ENCODE results near the gene MANF.
"Not testable (repeated sequence)": the region's sequence is repeated elsewhere in the genome, so short reads cannot be mapped to it uniquely, and the experiment has no call there.

The MANF gene

GRCh38 chr3:51373658-51374421, 11.3 kb upstream of the MANF start:
- no peak for DNase-seq

GRCh38 chr3:51374456-51374855, 10.6 kb upstream of the MANF start:
- no peak for DNase-seq

GRCh38 chr3:51375136-51375535, 10.0 kb upstream of the MANF start:
- DNase-seq: no peak

GRCh38 chr3:51375571-51375970, 9.5 kb upstream of the MANF start:
- DNase-seq: no peak

GRCh38 chr3:51378065-51378464, 7.0 kb upstream of the MANF start:
- DNase-seq: no peak

GRCh38 chr3:51378726-51379125, 6.4 kb upstream of the MANF start:
- DNase-seq: no peak

- DNase-seq: no peak
Observed at GRCh38 chr3:51379301-51379700, 5.8 kb upstream of the MANF start.

GRCh38 chr3:51379746-51380455, 5.2 kb upstream of the MANF start:
- no peak for DNase-seq

- no peak for DNase-seq
Observed at GRCh38 chr3:51380601-51381332, 4.3 kb upstream of the MANF start.

- no peak for DNase-seq
Observed at GRCh38 chr3:51381333-51381705, 3.8 kb upstream of the MANF start.

- no peak for DNase-seq
Observed at GRCh38 chr3:51382076-51382745, 2.9 kb upstream of the MANF start.

- DNase-seq: no peak
Observed at GRCh38 chr3:51382947-51383578, 2.0 kb upstream of the MANF start.

GRCh38 chr3:51384055-51384725, 901 bp upstream of the MANF start:
- DNase-seq: no peak

- no peak for DNase-seq
Observed at GRCh38 chr3:51385621-51386091, 565 bp downstream of the MANF start.

GRCh38 chr3:51386159-51386851, 1.2 kb downstream of the MANF start:
- no peak for DNase-seq

GRCh38 chr3:51386852-51387229, 1.8 kb downstream of the MANF start:
- no peak for DNase-seq

- not testable (repeated sequence) for DNase-seq
Observed at GRCh38 chr3:51387281-51387680, 2.2 kb downstream of the MANF start.

GRCh38 chr3:51388286-51389029, 3.4 kb downstream of the MANF start:
- DNase-seq: no peak

GRCh38 chr3:51389423-51390183, 4.5 kb downstream of the MANF start:
- peak; percentile 48 for DNase-seq
